GM21825 (cell line): ENCODE measurements around the gene TULP4.
"Not testable (repeated sequence)": the region's sequence is repeated elsewhere in the genome, so short reads cannot be mapped to it uniquely, and the experiment has no call there.

Experiments used
- ATAC-seq: cut with Tn5 transposase; IDR thresholded peaks from one replicate; pipeline ENCODE4 v1.9.1; 2021; ENCODE audit warnings: mild to moderate bottlenecking, moderate library complexity; ENCODE audit not compliant: unreplicated experiment

The TULP4 gene

DNA sequence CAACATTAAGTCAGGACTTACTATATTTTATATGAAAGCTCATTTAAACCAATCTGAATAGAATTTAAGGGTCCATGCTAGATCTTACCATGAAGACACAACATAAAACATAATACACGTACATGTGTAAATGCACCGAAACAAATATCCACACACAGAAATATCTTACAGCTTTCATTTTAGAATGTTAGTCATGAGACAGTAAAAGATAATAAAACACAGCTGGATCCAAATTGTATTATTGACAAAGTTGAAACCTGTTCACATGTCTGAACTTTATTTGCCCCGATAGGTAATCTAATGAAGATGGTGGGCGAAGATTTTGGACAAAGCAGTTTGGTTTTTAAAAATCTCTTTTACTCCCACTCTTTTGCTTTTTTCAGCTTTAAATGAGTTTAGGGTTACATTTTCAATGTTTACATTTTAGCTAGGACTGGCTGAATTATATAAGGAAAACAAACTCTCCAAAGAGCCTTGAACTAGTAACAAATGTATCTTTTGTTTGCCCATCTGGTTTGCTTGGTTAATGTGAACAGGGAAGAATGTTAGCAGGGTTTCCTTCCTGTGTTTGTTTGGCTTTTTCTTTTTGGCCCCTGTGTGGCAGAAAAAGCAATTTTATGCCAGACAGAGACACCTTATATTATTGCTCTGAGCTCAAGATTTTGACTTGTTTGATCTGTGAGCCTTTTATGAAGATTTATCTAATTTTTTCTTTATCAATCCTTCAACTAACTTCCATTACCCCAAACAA, 242.5 kb downstream of the TULP4 start:
- ATAC-seq, result no peak

DNA sequence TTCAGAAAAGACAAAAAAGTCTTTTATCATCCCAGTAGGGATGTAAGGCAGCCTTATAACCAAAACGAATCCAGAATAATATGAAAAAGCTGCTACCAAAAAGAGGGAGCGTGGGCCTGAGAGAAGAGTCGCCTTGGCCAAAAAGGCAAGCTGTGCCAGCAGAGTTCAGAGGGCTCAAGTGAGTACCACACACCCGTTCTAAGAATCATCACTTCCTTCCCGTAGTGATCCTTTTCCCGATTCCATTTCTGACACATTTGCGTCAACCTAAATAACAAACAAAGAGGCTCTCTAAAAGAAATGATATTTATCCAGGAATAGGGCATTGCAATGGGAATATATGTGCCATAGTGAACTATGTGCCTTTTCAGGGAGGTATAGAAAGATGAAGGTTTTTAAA, 243.8 kb downstream of the TULP4 start:
- no peak for ATAC-seq

DNA sequence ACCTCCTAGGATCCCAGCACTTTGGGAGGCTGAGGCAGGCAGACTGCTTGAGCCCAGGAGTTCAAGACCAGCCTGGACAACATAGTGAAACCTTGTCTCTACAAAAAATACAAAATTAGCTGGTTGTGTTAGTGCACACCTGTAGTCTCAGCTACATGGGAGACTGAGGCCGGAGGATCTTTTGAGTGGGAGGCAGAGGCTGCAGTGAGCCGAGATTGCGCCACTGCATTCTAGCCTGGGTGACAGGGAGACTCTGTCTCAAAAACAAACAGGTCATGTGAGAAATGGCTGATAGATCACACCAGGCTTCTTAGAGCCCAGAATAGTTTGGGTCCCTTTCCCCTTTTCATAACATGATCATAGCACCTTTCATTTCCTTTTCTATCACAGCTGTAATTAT, 244.8 kb downstream of the TULP4 start:
- not testable (repeated sequence) for ATAC-seq

DNA sequence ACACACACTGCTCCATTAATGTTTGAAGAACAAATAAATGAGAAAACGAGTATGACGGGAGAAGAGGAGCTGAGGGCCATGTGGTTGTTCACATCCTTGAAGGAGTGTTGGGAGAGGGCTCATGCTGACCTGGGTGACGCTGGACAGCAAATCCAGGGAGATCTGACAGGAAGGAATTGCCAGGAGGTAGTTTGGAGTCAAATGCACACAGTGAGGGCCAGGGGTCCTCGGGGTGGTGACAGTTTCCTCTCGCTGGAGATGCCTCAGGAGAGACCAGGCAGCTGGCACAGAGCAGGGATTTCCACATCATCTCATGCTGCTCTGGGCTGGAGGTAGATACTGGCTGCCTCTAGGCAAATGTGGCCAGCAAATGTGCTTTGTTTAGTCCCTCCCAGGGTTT, 245.7 kb downstream of the TULP4 start:
- no peak for ATAC-seq

DNA sequence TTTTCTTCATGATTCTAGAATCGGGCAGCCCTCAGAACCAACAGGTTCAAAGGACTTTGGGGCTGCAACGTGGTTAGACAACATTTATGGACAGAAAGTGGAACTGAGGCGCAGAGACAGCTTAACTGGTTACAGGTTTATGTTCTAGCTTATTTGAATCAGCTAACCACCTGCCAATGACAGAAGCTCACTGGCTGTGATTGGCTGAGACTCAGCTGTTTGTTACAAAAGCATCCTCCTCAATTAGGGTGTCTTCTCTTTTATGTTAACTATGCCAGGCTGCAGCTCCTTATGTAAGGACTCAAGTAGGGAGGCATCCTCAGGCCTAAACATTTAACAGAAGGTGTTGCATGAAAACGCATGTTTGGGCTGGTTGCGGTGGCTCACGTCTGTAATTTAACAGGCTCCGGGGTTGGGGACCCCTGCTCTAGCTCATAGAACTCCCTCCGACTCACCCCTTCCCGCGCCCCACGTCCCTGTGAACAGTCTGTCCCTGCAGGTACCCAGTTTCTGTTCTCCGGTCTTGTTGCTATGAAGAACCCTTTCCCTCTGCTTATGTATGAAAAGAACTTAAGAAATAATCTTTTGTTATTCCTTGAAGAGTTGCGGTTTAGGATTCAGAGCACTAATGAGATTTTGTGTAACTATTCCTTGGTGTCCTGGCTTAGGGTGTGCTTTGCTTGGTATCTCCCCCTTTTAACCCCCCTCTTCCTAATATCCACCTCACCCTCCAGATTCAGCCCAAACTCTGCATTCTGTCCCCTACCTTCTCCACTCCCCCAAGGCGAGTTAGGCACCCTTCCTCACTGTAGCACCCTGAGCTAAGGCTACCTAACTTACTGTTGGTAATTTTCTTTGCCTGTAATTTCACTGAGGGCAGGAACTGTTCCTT, 246.4 kb downstream of the TULP4 start:
- no peak for ATAC-seq

DNA sequence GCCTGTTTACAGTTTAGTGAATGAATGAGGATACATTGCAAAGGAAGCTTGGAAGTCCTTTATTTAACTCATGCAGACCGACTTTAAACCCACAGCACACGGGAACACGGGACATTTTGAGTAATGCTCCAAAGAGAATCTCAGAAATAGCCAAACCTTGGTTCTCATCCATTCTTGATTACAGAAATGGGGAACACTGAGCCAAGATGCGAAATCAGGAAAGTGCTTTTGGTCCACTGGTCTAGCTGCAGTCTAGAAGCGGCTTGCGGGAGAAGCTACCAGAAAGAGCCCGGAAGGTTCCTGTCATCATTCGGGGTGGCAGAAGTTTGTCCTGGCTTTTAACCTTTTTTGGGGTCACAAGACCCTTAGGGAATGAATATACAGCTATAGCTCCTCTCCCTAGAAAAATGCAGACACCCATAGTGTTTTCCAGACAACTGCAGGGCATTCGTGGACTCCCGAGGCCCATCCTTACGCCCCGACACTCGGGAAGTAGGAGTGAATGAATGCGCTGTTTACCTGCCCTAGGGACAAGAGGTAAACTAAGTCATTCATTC, 247.2 kb downstream of the TULP4 start:
- no peak for ATAC-seq

DNA sequence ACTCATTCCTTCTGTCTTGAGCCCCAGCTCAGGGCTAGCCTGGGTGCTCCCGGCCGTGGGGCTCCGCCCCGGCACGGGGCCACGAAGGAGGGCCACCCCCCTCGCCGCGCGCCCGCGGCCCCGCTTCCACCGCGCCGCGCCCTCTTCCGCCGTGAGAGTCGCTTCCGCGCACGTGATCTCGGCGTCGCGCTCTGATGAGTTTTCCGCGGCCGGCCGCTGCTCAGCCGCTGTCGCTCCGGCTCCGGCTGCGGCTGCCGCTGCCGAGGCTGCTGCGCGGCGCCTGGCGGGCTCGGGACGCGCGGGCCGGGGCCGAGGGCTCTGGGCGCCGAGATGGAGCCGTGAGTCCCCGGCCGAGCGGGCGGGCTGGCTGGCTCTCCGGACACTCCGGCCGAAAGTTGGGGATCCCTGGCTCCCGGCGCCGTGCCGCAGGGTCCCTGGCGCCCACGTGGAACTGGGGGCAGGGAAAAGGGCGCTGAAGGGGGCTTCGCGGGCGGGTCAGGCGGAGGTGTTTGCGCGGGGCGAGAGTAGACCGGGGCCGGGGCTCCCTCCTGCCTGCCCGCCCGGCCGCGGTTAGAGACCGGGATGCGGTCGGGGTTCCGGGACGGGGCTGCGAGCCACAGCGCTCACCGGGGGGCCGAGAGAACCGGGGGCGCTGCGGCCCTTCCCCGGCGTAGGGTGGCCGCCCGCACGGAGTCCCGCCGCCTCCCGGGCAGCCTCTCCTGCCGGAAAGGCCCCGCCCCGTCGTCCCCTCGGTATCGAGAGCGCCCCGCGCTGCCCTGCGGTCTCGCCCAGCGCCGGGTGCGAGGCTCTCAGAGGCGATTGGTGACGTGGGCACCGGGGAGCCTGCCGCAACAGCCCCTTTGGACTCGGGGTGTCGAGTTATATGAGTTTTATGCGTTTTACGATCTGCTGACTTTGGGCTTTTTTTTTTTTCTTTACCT, 247.9 kb downstream of the TULP4 start, which contains the start of gene TMEM181:
TMEM181 (plus strand) TSS at position 197 of the 941 bp plus-strand sequence; CDS start at position 331, 134 bp downstream.
- peak; percentile 84 for ATAC-seq

DNA sequence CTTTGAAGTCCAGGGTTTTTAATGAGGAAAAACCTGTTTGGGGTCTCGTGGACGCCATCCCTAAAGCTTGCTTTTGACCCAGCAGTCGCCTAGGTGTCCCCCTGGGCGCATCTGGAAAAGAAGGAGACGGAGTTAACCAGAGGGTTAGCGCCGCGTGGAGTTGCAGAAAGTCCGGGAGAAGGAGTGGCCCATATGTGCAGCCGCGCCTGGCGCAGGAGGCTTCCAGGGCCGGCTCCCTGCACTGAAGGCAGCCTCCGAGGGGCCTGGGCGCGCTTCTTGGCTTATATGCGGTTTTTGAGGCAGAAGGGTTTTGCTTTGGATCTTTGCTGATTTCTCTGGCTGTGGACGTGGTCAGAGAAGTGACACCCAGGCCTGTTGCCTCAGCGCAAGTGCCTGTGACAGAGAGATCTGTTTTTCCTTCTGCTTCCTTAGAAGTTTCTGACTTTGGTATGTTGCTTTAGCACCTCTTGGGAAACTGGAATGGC, 248.6 kb downstream of the TULP4 start:
- ATAC-seq, result no peak
